H1 (cell line): Measurements from ENCODE around the gene RAB11FIP3. TPM values are rescaled to one million over a fixed set of nuclear protein-coding genes. Genes with fewer than 3 reads are reported as not detected.

Experiments
- CTCF ChIA-PET: fragments of 300-600 bp; sonication (Branson Sonifier 250); formaldehyde crosslinking; loops from one replicate; lab custom pipeline; 2021; ENCODE audit not compliant: partially characterized antibody; lab: Charles Lee
- POLR2A ChIA-PET: fragments of 300-600 bp; sonication (Branson Sonifier 250); formaldehyde crosslinking; loops from one replicate; lab custom pipeline; 2021; ENCODE audit warnings: inconsistent platforms; ENCODE audit not compliant: partially characterized antibody; lab: Charles Lee
- DNase-seq, 2 experiments: peaks; one replicate each; pipeline versions ENCODE4 v3.0.0 to v3.0.0-alpha.2; 2010 to 2022; ENCODE audit warnings: low spot score in 2 of 2, low read depth in 1 of 2, mixed read lengths in 1 of 2
- FAIRE-seq: peaks from 2 replicates; lab custom pipeline; 2011; peaks lifted over from hg19 to GRCh38; lab: Jason Lieb, UNC
- H2AFZ ChIP-seq: 2 replicates; pipeline ENCODE4 v1.8.1; 2012; ENCODE audit warnings: low read length, inconsistent platforms
- H2AK5ac ChIP-seq: 2 replicates; pipeline ENCODE4 v1.6.1; 2013; ENCODE audit warnings: low read depth, low read length
- H2BK120ac ChIP-seq: replicated peaks from 2 replicates; pipeline ENCODE3; 2013; ENCODE audit warnings: low read depth, low read length, inconsistent platforms
- H2BK12ac ChIP-seq: 2 replicates; pipeline ENCODE4 v1.6.1; 2013; ENCODE audit warnings: low read depth, low read length
- H2BK15ac ChIP-seq: 2 replicates; pipeline ENCODE4 v1.6.1; 2013; ENCODE audit warnings: low read length
- H2BK20ac ChIP-seq: 2 replicates; pipeline ENCODE4 v1.6.1; 2013; ENCODE audit warnings: low read length
- H2BK5ac ChIP-seq: 2 replicates; pipeline ENCODE4 v1.6.1; 2013; ENCODE audit warnings: low read depth, low read length
- H3K14ac ChIP-seq: 2 replicates; pipeline ENCODE4 v1.6.1; 2013; ENCODE audit warnings: inconsistent platforms; ENCODE audit not compliant: insufficient read length
- H3K18ac ChIP-seq: 2 replicates; pipeline ENCODE4 v1.6.1; 2013; ENCODE audit warnings: low read length; ENCODE audit errors: extremely low read depth
- H3K23ac ChIP-seq: 2 replicates; pipeline ENCODE4 v1.6.1; 2013; ENCODE audit warnings: inconsistent platforms; ENCODE audit not compliant: insufficient read length
- H3K23me2 ChIP-seq: 2 replicates; pipeline ENCODE4 v1.6.1; 2013; ENCODE audit warnings: low read depth, low read length
- H3K27ac ChIP-seq: 2 replicates; pipeline ENCODE4 v1.6.1; 2011; ENCODE audit warnings: low read depth, low read length, inconsistent platforms
- H3K27me3 ChIP-seq, 4 experiments: replicated peaks in 1 of 4; 1 replicate in 1 of 4; 2 replicates in 3 of 4; pipeline versions ENCODE4 v1.6.1 to v1.8.1; 2011 to 2013; ENCODE audit warnings: low read length in 3 of 4, mild to moderate bottlenecking in 3 of 4, inconsistent platforms in 2 of 4, mixed read lengths in 2 of 4, moderate library complexity in 1 of 4; ENCODE audit not compliant: control insufficient read depth in 3 of 4, insufficient read depth in 3 of 4; ENCODE audit errors: extremely low read depth in 1 of 4
- H3K36me3 ChIP-seq, 4 experiments: 2 replicates each; pipeline versions ENCODE4 v1.6.1 to v1.8.1; 2011 to 2013; ENCODE audit warnings: mild to moderate bottlenecking in 4 of 4, low read length in 3 of 4, moderate library complexity in 2 of 4, control low read depth in 1 of 4, inconsistent platforms in 1 of 4; ENCODE audit not compliant: insufficient read depth in 4 of 4, control insufficient read depth in 2 of 4
- H3K4ac ChIP-seq: replicated peaks from 2 replicates; pipeline ENCODE3; 2013; ENCODE audit warnings: low read length, low read depth, mixed read lengths, inconsistent platforms; ENCODE audit not compliant: insufficient read length
- H3K4me1 ChIP-seq, 4 experiments: replicated peaks in 1 of 4; 1 replicate in 1 of 4; 2 replicates in 3 of 4; pipeline versions ENCODE4 v1.6.1 to v1.8.1; 2011 to 2013; ENCODE audit warnings: low read length in 3 of 4, inconsistent platforms in 2 of 4, mixed read lengths in 1 of 4; ENCODE audit not compliant: insufficient read depth in 4 of 4, control insufficient read depth in 3 of 4
- H3K4me2 ChIP-seq, 2 experiments: 2 replicates each; pipeline versions ENCODE4 v1.6.1 to v1.8.1; 2011 to 2013; ENCODE audit warnings: low read depth in 2 of 2, low read length in 2 of 2, control low read depth in 1 of 2, inconsistent platforms in 1 of 2, mild to moderate bottlenecking in 1 of 2; ENCODE audit not compliant: insufficient read depth in 1 of 2
- H3K4me3 ChIP-seq, 4 experiments: fragments of 200-600, 300-600 bp in 1 of 4; sonication (generic), shearing (Covaris generic), sonication (Bioruptor Twin) in 1 of 4; 2 replicates each; pipeline versions ENCODE4 v1.5.1 to v1.8.1; 2011 to 2016; ENCODE audit warnings: low read length in 4 of 4, low read depth in 3 of 4, control low read depth in 2 of 4, inconsistent platforms in 2 of 4, mild to moderate bottlenecking in 2 of 4, mixed read lengths in 1 of 4, moderate library complexity in 1 of 4; ENCODE audit not compliant: insufficient read depth in 2 of 4; ENCODE audit errors: extremely low read depth in 1 of 4
- H3K56ac ChIP-seq: replicated peaks from 2 replicates; pipeline ENCODE3; 2013; ENCODE audit warnings: low read depth, mild to moderate bottlenecking, mixed read lengths, low read length, inconsistent platforms; ENCODE audit not compliant: insufficient read length
- H3K79me1 ChIP-seq: 2 replicates; pipeline ENCODE4 v1.6.1; 2013; ENCODE audit warnings: low read depth, low read length, control low read depth
- H3K79me2 ChIP-seq, 2 experiments: 2 replicates each; pipeline versions ENCODE4 v1.6.1 to v1.8.1; 2012 to 2013; ENCODE audit warnings: low read length in 2 of 2, mild to moderate bottlenecking in 2 of 2, inconsistent platforms in 1 of 2; ENCODE audit not compliant: insufficient read depth in 2 of 2, control insufficient read depth in 1 of 2
- H3K9ac ChIP-seq, 4 experiments: replicated peaks in 1 of 4; 1 replicate in 1 of 4; 2 replicates in 3 of 4; pipeline versions ENCODE4 v1.6.1 to v1.8.1; 2011 to 2013; ENCODE audit warnings: low read depth in 3 of 4, low read length in 3 of 4, control low read depth in 2 of 4, mild to moderate bottlenecking in 2 of 4, moderate library complexity in 2 of 4, inconsistent platforms in 1 of 4; ENCODE audit errors: extremely low read depth in 1 of 4
- H3K9me3 ChIP-seq, 2 experiments: 2 replicates each; pipeline versions ENCODE4 v1.6.1 to v1.8.1; 2012 to 2013; ENCODE audit warnings: mild to moderate bottlenecking in 2 of 2, moderate library complexity in 2 of 2, control low read depth in 1 of 2, inconsistent platforms in 1 of 2, low read depth in 1 of 2, low read length in 1 of 2, mixed read lengths in 1 of 2; ENCODE audit not compliant: insufficient read depth in 2 of 2
- H4K20me1 ChIP-seq, 2 experiments: replicated peaks in 1 of 2; 2 replicates each; pipeline versions ENCODE3 to v1.8.1; 2011 to 2013; ENCODE audit warnings: inconsistent platforms in 2 of 2, low read length in 2 of 2, mild to moderate bottlenecking in 1 of 2; ENCODE audit not compliant: insufficient read depth in 2 of 2, control insufficient read depth in 1 of 2
- H4K5ac ChIP-seq: 2 replicates; pipeline ENCODE4 v1.6.1; 2013; ENCODE audit warnings: low read length, low read depth, mixed read lengths, inconsistent platforms; ENCODE audit not compliant: insufficient read length
- H4K8ac ChIP-seq: 2 replicates; pipeline ENCODE4 v1.8.0; 2013; ENCODE audit warnings: mild to moderate bottlenecking, moderate library complexity, low read length, inconsistent platforms; ENCODE audit not compliant: insufficient read depth; ENCODE audit errors: extremely low read depth
- H4K91ac ChIP-seq: replicated peaks from 2 replicates; pipeline ENCODE3; 2013; ENCODE audit warnings: low read length, mixed read lengths, inconsistent platforms; ENCODE audit not compliant: insufficient read length
- CHD1 ChIP-seq: IDR thresholded peaks from 2 replicates; pipeline ENCODE4 v1.6.1; 2012; ENCODE audit warnings: low read depth, low read length, improper control_type of control experiment
- CREB1 ChIP-seq: IDR thresholded peaks from 2 replicates; pipeline ENCODE4 v1.6.1; 2012; ENCODE audit warnings: inconsistent platforms
- KDM4A ChIP-seq: IDR thresholded peaks from one replicate; pipeline ENCODE4 v1.7.1; 2012; ENCODE audit warnings: low read depth, mild to moderate bottlenecking, moderate library complexity, low read length, inconsistent platforms; ENCODE audit not compliant: severe bottlenecking
- PHF8 ChIP-seq: fragments of 200-600 bp; sonication (generic); conservative IDR thresholded peaks from 2 replicates; pipeline ENCODE4 v1.7.1; 2012; ENCODE audit warnings: low read depth, mild to moderate bottlenecking, inconsistent platforms, low read length, moderate library complexity
- POLR2AphosphoS5 ChIP-seq: IDR thresholded peaks from 2 replicates; pipeline ENCODE4 v1.6.1; 2011; ENCODE audit warnings: low read depth, low read length
- POU5F1 ChIP-seq: IDR thresholded peaks from 2 replicates; pipeline ENCODE4 v1.6.1; 2011; ENCODE audit warnings: low read depth, mild to moderate bottlenecking, low read length, moderate library complexity
- RAD21 ChIP-seq, 2 experiments: IDR thresholded peaks in 1 of 2; conservative IDR thresholded peaks in 1 of 2; 2 replicates each; pipeline ENCODE4 v1.6.1; 2011; ENCODE audit warnings: low read depth in 2 of 2, low read length in 2 of 2, improper control_type of control experiment in 1 of 2, inconsistent platforms in 1 of 2, mild to moderate bottlenecking in 1 of 2, moderate library complexity in 1 of 2
- SAP30 ChIP-seq: fragments of 300-600 bp; sonication (generic); IDR thresholded peaks from 2 replicates; pipeline ENCODE4 v1.7.1; 2012; ENCODE audit warnings: low read length, moderate library complexity, mild to moderate bottlenecking, inconsistent platforms; ENCODE audit not compliant: insufficient read depth, insufficient replicate concordance
- TBP ChIP-seq: IDR thresholded peaks from 2 replicates; pipeline ENCODE4 v1.6.1; 2011; ENCODE audit warnings: low read depth, low read length, improper control_type of control experiment
- TCF12 ChIP-seq: IDR thresholded peaks from 2 replicates; pipeline ENCODE4 v1.6.1; 2011; ENCODE audit warnings: low read depth, mild to moderate bottlenecking, low read length
- WGBS, 2 experiments: shearing (Covaris generic) in 1 of 2; methylation state at CpG; one replicate each; pipeline versions ENCODE4 v1.1.6 to v1.1.7; 2013 to 2015; ENCODE audit warnings: low lambda C conversion rate in 2 of 2, mixed read lengths in 2 of 2, inconsistent platforms in 1 of 2, low coverage in 1 of 2, missing lambda C conversion rate in 1 of 2; ENCODE audit not compliant: insufficient replicate concordance in 2 of 2, insufficient coverage in 1 of 2, insufficient read length in 1 of 2; ENCODE audit errors: extremely low coverage in 1 of 2, missing lambda C conversion rate in 1 of 2; 5-methylcytosine and 5-hydroxymethylcytosine counted together
- polyA plus RNA-seq, 7 experiments: library from polyadenylated mRNA; depleted of rRNA in 3 of 7; stranded (reverse) in 5 of 7; unstranded in 2 of 7; fragments of >200 nt in 5 of 7; fragments of 200-250 nt in 2 of 7; gene quantifications; 1 replicate in 5 of 7; 2 replicates in 1 of 7; 4 replicates in 1 of 7; pipeline versions ENCODE4 v1.2.1 to v1.2.3, GENCODE V29; 2011 to 2013; ENCODE audit warnings: missing spikeins in 2 of 7, mixed read lengths in 2 of 7
- total RNA-seq: library from RNA; stranded (reverse); fragmentation: NEBNext Ultra II Directional; extraction: Animal tissue kit (Norgen Biotek cat#: 25700); gene quantifications from 2 replicates; pipeline ENCODE4 v1.2.1, GENCODE V29; 2021

The RAB11FIP3 gene
- total and polyA plus RNA-seq, 2 of the 8 experiments (the other 6 are each of a cell fraction or from before 2014, with no cell fraction given), result 9.3 to 35.2 TPM

GRCh38 chr16:379183-379960 is 46.1 kb upstream of the RAB11FIP3 start:
- peak overlapping the region; percentile 80 for H4K8ac ChIP-seq
- peak overlapping the region; percentile 2 for H3K4ac ChIP-seq
- H3K36me3 ChIP-seq, result peaks cover 8 to 32% (median 13%) of the 10 kb centered on the region in 4 experiments; a peak in 7 of 8 replicates
- peak overlapping the region; percentile 20; the same call in 1 of the 2 replicates for H2BK5ac ChIP-seq
- no peak overlapping the region for H2BK120ac ChIP-seq
- H3K4me1 ChIP-seq, result peaks cover 8 to 30% (median 19%) of the 10 kb centered on the region in 4 experiments
- H3K23ac ChIP-seq, result no peak overlapping the region
- H3K27me3 ChIP-seq, result peaks cover 0 to 3% (median under 1%) of the 10 kb centered on the region in 4 experiments; a peak in 2 of 7 replicates
- H4K91ac ChIP-seq, result peak overlapping the region; percentile 4
- ChIA-PET POLR2A (interaction anchor here (0.6 to 3.0 kb wide), 8 partner anchors 9 to 326 kb away, joined by 3 to 22 read pairs (median 5); partner anchors contain the start of genes DECR2, MRPL28, POLR3K and RAB11FIP3), CTCF (interaction anchor here (0.9 to 1.5 kb wide), 3 partner anchors 12 to 17 kb away, joined by 3 to 6 read pairs (median 3); no protein-coding TSS in a partner anchor)
- peaks cover 15 to 30% of the 10 kb centered on the region in 2 experiments for H4K20me1 ChIP-seq
- H3K14ac ChIP-seq, result no peak overlapping the region
- no peak overlapping the region for H2BK20ac ChIP-seq
- H2BK12ac ChIP-seq, result peak overlapping the region; percentile 60; the same call in 1 of the 2 replicates
- peak overlapping the region; percentile 81; the same call in 1 of the 2 replicates for H2BK15ac ChIP-seq
- no peak overlapping the region for H3K56ac ChIP-seq
- DNase-seq (peak; percentile 69 to 84), FAIRE-seq (peak; percentile 7)
- WGBS, 2 experiments, result 50% methylated on average over 15 of the region's 16 CpGs; no CpG with 5 or more reads in 1 of the 2 experiments
- H2AK5ac ChIP-seq, result peak overlapping the region; percentile 95; the same call in 1 of the 2 replicates
- no peaks in the 10 kb centered on the region for H3K9me3 ChIP-seq
- 0 out of 2 replicates have a peak overlapping the region, but pooled peaks have one; percentile 71 for H3K18ac ChIP-seq
- H3K79me2 ChIP-seq, result peaks cover 0 to 24% of the 10 kb centered on the region in 2 experiments; a peak in 2 of 4 replicates
- peaks cover 4% of the 10 kb centered on the region; the same call in 1 of the 2 replicates for H3K79me1 ChIP-seq
- peak overlapping the region in 2 of 4 experiments; percentile 5 to 19; a peak in 3 of 8 replicates for H3K4me3 ChIP-seq
- no peak overlapping the region for H2AFZ ChIP-seq
- peak overlapping the region; percentile 68 for H4K5ac ChIP-seq
- H3K4me2 ChIP-seq, result peak overlapping the region; percentile 51 to 68
- no peak overlapping the region for H3K27ac ChIP-seq
- H3K9ac ChIP-seq, result no peak overlapping the region; a peak in 1 of 7 replicates
- H3K23me2 ChIP-seq, result peaks cover 13% of the 10 kb centered on the region
- TF ChIP-seq PHF8 (no peak), SAP30 (no peak), KDM4A (no peak), CREB1 (peak; percentile 54), TBP (no peak), RAD21 (IDR thresholded peaks at IDR 0.05 in 1 of 2, conservative IDR thresholded peaks at IDR 0.05 in 1 of 2; ENCODE audit: low read depth in 2 of 2, low read length in 2 of 2) (no peak), POLR2AphosphoS5 (no peak), TCF12 (no peak), CHD1 (no peak), POU5F1 (no peak)
